HG03469 (cell line): ENCODE results near the gene COLEC11.
"Not testable (repeated sequence)": the region's sequence is repeated elsewhere in the genome, so short reads cannot be mapped to it uniquely, and the experiment has no call there.

ENCODE experiments used
- ATAC-seq: cut with Tn5 transposase; IDR thresholded peaks from one replicate; pipeline ENCODE4 v1.9.1; 2021; ENCODE audit warnings: mild to moderate bottlenecking, moderate library complexity, moderate number of reproducible peaks; ENCODE audit not compliant: unreplicated experiment

COLEC11 gene

DNA sequence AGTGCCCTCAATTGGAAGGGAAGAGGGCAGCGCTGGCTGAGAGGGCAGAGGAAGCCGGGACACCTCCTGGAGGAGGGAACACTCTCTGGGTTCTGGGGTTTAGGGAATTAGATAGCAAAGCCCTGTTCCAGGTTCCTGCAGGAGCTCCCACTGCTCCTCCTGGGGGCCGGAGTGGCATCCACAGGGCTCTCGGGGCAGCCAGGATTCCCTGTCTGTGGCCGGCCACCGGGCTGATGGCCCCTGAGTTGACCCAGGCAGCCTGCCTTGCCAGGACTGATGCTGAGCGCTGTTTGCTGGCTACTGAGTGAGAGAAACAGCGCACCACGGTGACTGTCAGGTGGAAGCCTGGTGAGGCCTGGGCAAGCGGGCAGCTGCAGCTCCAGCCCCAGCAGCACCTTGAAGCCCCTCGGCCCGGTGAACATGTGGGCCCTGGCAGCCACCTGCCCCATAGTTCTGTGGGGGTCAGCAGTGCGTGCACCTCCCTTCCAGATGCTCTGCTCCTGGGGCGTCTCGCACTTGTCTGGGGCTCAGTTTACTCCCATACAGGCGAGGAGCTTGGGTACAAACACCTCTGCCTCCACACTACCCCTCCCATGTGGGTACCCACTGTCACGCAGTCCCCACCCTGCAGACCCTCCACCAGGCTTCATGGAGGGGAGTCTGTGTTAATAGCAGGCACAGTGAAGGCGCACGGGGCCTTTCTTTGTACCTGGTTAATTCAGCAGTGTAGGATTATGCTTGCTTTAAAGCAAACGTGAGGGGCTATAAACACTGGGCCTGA is 55.4 kb downstream of the COLEC11 start:
- ATAC-seq, result no peak

- peak; percentile 55 for ATAC-seq
Observed at GRCh38 chr2:3651691-3652648, 57.1 kb downstream of the COLEC11 start.

DNA sequence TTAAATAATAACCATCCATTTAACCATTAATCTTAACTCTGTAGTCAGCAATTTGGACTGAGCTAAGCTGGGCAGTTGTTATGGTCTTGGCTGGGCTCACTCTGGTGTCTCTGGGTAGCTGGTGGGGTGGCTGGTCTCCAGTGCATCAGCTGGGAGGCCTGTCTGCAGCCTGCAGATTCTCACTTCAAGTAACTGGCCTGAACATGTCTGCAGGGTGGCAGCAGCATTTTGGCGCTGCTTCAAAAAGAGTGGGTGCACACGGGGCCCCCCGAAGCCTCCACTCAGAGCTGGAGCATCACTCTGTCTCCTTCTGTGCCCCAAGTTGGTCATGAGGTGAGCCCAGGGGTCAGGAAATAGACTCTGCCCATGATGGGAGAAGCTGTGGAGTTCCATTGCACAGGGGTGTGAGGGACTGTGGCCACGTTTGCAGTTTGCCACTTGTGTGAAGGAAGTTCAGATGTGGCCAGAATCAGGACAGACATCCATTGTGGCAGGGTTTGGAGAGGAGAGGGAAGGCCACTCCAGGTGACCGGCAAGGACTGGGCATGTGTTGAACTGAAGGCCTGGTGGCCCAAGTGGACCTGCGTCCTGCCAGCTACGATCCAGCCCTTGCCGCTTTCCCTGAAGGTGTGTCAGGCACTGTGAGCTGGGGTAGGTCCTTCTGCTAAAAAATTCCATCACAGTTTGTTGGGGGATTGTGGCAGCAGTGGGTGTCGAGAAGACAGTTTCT is 58.1 kb downstream of the COLEC11 start:
- no peak for ATAC-seq

DNA sequence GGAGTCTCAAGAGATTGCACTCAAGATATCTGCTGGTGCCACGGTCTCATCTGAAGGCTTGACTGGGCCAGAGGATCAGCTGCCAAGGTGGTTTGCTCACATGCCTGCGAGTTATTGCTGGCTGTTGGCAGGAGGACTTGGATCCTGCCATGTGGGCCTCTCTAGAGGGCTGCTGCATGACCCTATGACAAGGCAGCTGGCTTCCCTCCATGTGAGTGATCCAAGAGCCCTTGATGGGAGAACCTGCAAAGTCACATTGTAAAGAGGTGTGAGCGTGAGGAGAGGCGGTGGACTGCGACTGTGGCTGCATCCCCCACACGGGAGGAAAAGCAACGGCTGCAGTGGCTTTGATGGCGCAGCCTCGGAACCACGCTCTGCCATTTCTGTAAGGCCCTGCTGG is 59.1 kb downstream of the COLEC11 start:
- no peak for ATAC-seq

- ATAC-seq, result no peak
Observed at GRCh38 chr2:3654531-3655225, 59.8 kb downstream of the COLEC11 start.

GRCh38 chr2:3655871-3656761 is 61.2 kb downstream of the COLEC11 start:
- ATAC-seq, result no peak

DNA sequence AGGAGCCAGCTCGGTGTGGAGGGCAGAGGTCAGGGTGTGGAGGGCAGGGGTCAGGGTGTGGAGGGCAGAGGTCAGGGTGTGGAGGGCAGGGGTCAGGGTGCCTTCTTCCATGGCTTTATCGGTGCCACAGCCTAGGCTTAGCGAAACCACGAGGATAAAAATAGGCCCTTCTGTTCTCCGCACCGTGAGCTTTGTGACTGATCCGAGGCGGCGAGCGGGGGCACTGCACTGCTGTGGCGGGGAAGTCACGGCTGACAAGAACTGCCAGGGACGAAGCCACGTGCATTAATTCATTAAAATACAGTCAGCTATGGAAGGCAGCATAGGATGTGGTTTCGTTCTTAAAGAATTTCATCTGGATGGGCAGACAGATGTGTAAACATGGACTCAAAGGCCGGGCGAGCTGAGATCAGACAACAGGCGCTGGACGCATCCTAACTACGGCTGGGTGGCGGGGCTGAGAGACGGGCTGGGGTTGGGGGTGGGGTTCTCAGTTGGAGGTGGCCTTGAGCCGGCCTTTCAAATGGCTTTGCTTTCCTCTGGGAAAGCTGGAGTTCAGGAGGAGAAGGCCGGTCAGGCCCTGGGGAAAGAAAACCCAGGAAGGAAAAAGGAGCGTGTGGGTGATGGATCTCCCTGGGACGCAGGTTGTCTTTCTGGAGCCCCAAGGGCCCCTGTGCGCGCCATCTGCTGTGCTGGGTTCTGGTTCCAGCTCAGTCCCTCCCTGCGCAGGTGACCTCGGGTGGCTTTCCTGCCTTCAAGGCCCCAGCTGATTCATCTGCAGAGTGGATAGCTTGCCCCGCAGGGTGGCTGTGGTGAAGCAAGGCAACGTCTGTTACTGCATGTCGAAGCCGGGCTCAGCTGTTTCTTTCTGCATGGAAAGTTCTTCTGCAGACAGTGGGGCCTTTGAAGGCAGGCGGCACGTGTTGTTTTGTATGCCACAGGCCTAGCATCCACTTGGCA is 62.1 kb downstream of the COLEC11 start:
- ATAC-seq, result no peak

- ATAC-seq, result no peak
Observed at GRCh38 chr2:3657881-3658280, 63.0 kb downstream of the COLEC11 start, which contains the start of gene ALLC. TSS of gene ALLC (plus strand) at chr2:3658200. CDS start at chr2:3671158, 12,958 bp downstream.

DNA sequence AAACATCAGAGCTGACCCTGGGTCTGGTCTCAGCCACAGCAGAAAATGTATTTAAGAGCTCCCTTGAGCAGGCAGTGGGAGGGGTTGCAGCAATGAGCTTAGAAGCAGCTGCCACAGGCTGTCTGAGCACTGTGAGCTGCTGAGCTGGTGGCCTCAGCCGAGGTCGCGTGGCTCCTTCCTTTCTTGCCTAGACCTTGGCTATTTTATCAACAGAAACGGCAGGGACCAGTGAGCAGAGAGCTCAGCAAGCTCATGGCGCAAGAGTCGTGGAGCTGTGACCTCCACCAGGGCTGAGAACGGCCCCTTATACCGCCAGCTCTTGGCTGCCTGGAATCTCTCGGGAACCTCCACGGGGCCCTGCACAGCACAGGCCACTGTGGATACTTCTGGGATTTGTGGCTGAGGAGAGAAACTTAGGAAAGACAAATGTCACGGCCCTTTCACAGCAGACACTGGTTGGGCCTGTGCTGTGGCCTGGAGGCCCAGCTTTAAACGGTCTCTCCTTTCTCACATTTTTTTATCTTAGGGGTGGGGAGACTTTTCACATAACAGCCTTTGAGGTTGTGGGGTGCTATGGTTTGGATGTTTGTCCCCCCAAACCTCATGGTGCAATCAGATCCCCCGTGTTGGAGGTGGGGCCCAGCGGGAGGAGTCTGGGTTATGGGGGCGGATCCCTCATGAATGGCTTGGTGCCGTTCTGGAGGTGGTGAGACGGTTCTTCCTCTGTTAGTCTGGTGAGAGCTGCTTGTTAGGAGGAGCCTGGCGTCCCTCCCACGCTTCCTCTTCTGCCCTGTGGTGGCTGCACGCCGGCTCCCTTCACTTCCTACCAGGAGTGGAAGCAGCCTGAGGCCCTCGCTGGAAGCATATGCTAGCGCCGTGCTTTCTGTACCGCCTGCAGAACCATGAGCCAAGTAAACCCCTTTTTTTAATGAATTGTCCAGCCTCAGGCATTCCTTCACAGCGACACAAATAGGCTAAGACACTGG is 64.8 kb downstream of the COLEC11 start:
- no peak for ATAC-seq

GRCh38 chr2:3660640-3661039 is 65.7 kb downstream of the COLEC11 start:
- not testable (repeated sequence) for ATAC-seq

- ATAC-seq, result no peak
Observed at GRCh38 chr2:3661149-3661660, 66.3 kb downstream of the COLEC11 start.

GRCh38 chr2:3662239-3662638 is 67.3 kb downstream of the COLEC11 start:
- no peak for ATAC-seq

DNA sequence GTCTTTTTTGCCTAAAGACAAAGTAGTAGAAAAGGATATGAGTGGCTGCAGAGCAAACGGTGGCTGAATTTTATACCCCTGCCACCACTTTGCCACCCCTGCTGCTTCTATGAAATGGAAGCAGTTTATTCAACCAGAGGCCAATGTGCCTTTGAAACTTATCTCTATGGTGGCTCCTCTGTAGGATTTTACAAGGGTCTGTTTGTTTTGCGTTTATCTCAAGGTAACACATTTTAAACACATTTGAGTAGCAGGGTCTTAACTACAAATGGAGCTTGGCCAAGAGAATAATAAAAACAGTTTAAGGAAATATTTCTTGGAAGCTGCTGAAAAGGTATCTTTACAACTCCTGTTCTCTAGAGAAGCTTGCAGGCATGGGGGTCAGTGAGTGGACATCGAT is 69.2 kb downstream of the COLEC11 start:
- no peak for ATAC-seq

DNA sequence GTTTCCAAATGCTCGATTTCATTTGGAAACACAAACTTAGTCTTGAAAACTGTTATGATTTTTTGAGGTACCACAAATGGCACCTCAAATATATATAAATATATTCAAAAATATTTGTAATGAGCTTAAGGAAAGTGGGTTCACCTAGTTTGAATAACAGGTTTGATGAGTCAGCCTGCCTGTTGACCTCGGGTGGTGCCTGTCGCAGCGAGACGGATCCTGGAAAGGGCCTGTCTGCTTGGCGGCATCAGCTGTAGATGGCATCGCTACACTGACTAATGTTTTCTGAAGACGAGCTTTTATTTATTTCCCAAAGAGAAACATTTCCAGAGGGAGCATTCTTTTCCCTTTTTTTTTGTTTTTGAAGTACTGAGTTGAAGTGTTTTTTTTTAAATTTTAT is 70.0 kb downstream of the COLEC11 start:
- no peak for ATAC-seq

- no peak for ATAC-seq
Observed at GRCh38 chr2:3665886-3666612, 71.1 kb downstream of the COLEC11 start.

GRCh38 chr2:3666613-3666975 is 71.7 kb downstream of the COLEC11 start:
- ATAC-seq, result no peak
